ENCODE measurements around the gene OR2J3.
"Not testable (repeated sequence)": the region's sequence is repeated elsewhere in the genome, so short reads cannot be mapped to it uniquely, and the experiment has no call there.

OR2J3 gene

GRCh38 chr6:29107758-29108157, at the start of gene OR2J3:
Gene OR2J3, plus strand, starts transcription at chr6:29108058. Its CDS starts 3,833 bp downstream, at chr6:29111891.
- DNase-seq (ENCODE audit: low spot score), result no peak

DNA sequence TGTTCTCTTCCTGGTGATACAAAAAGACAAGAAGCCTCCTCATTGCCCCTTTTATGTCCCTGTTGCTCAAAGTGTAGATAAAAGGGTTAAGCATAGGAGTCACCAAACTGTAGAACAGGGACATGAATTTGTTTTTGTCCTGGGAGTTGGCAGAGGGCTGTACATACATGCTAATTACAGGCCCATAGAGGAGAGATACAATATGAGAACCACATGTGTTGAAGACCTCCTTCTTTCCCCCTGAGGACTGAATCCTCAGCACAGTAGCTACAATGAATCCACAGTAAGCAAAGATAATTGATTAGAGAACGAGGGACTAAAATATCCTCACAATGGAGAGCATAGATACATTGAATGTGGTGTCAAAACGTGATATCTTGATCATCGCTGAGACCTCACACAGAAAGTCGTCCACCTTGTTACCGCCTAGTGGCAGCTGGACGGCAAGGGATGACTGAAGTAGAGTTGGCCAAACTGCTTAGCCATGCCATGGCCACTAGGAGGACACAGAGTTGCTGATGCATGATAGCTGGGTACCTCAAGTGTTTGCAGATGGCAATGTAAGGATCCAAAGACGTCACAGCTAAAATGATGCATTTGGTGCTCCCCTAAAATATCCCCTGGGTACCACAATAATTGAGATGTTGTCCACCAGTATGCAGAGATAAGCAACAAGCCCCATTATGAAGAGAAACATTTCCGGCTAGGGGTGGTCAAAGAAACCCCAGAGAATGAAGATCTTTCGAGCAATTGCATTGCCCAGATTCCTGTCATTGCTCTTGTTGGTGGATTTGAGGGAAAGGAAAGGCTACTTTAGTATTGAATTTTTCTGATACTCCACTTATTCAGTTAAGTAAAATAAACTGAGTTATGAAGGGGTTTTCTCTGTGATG, 35.8 kb upstream of the OR2J3 start:
- peak; percentile 70 for DNase-seq (ENCODE audit: low spot score)

- no peak for DNase-seq (ENCODE audit: low spot score)
Measured at GRCh38 chr6:29079203-29079602, 28.7 kb upstream of the OR2J3 start.

- no peak for DNase-seq (ENCODE audit: low spot score)
Measured at GRCh38 chr6:29081312-29081711, 26.5 kb upstream of the OR2J3 start.

GRCh38 chr6:29082457-29082856, 25.4 kb upstream of the OR2J3 start:
- DNase-seq (ENCODE audit: low spot score), result no peak

GRCh38 chr6:29087213-29087612, 20.6 kb upstream of the OR2J3 start, which contains the start of gene OR2B3:
Gene OR2B3, minus strand, starts transcription at chr6:29087313. Its CDS starts 65 bp downstream, at chr6:29087248.
- no peak for DNase-seq (ENCODE audit: low spot score)

DNA sequence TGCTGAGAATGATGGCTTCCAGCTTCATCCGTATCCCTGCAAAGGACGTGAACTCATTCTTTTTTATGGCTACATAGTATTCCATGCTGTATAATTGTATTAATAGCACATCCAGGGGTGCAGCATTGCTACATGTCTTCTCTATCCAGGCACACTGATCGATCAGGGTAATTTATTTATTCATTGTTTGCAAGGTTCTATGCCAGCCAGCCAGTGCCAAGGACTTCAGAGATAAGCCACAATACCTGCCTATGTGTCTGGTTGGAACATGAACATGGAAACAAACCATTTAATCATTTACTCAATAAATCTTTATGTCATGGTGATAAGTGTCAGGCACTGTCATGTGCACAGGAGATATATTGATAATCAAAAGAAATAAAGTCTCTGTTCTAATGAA, 14.9 kb upstream of the OR2J3 start:
- no peak for DNase-seq (ENCODE audit: low spot score)

GRCh38 chr6:29097803-29098202, 10.1 kb upstream of the OR2J3 start:
- no peak for DNase-seq (ENCODE audit: low spot score)

DNA sequence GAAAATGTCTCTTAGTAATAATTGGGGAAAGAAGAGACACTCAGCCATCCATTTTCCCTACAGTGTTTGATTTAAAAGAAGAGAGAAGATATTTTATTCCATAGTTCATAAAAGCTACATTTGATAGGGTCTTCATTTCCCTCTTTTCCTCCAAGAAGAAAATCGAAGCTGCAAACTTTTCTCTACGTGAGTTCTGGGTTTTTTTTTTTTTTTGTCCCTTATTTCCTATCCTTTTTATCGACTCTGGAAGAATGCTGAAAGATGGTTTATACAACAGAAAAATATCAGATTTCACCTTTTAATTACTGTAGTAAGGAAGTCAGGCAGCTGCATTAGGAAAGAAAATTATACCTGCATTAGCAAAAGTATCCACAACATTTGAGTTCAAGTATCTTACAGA, 8.7 kb upstream of the OR2J3 start, which contains the start of gene OR2J1:
TSS of gene OR2J1 (plus strand) at position 301 of the 400 bp plus-strand sequence. CDS start 1,453 bp downstream, outside the sequence.
- DNase-seq (ENCODE audit: low spot score), result no peak

- peak; percentile 2 for DNase-seq (ENCODE audit: low spot score)
Measured at GRCh38 chr6:29112135-29112534, 4.3 kb downstream of the OR2J3 start.

DNA sequence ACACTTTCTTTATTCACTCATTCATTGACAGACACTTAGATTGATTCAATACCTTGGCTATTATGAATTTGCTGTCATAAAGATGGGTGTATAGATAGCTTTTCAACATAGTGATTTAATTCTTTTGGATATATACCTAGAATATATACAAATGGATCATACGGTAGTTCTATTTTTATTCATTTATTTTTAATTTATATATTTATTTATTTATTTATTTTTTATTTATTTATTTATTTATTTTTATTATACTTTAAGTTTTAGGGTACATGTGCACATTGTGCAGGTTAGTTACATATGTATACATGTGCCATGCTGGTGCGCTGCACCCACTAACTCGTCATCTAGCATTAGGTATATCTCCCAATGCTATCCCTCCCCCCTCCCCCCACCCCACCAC, 7.1 kb downstream of the OR2J3 start:
- not testable (repeated sequence) for DNase-seq (ENCODE audit: low spot score)

DNA sequence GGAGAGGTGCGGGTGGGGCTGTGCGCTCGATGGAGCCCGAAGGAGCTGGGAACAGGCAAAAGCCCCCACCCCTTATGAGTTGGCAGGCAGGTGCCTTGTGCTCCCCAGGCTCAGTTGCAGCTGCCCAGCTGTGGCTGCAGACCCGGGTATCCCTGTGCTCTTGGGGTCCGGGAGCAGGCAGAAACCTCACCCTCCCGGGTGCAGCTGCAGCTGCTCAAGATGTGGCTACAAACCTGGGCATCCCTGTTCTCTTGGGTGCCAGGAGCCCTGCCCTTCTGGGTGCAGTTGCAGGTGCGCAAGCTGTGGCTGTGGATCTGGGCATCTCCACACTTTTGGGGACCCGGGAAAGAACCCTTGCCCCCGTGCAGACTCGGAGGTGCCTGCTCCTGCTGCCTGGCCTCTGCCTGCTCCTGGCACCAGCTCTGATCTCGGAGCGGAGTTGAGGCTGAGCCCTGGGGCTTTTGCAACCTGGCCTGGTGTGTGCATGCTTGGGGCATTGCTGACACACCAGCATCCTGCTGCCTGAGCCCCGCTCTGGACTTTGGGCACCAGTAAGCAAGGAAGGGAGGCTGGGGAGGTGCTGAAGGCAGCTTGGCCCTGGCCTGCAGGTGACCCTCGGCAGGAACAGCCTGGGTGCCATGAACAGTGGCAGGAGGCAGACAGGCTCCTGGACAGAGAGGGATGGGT, 21.6 kb downstream of the OR2J3 start:
- DNase-seq (ENCODE audit: low spot score), result no peak

- DNase-seq (ENCODE audit: low spot score), result no peak
Measured at GRCh38 chr6:29130644-29131043, 22.8 kb downstream of the OR2J3 start.

GRCh38 chr6:29131691-29132090, 23.8 kb downstream of the OR2J3 start:
- DNase-seq (ENCODE audit: low spot score), result no peak

DNA sequence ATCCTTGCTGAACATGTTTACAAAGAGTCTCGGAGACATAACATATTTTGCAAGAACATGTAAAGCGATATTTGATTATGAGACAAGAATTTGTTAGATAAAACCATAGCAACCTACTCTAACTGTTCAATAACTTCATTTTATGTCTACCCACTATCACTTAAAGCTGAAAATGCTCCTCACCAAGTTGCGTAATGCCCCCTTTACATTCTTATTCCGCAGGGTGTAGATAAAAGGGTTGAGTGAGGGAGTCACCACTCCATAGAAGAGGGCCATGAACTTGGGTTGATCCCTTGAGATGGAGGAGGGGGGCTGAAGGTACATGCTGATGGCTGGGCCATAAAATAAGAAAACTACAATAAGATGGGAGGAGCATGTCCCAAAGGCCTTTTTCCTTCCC, 29.9 kb downstream of the OR2J3 start:
- no peak for DNase-seq (ENCODE audit: low spot score)

GRCh38 chr6:29141606-29142005, 33.7 kb downstream of the OR2J3 start:
- DNase-seq (ENCODE audit: low spot score), result no peak

DNA sequence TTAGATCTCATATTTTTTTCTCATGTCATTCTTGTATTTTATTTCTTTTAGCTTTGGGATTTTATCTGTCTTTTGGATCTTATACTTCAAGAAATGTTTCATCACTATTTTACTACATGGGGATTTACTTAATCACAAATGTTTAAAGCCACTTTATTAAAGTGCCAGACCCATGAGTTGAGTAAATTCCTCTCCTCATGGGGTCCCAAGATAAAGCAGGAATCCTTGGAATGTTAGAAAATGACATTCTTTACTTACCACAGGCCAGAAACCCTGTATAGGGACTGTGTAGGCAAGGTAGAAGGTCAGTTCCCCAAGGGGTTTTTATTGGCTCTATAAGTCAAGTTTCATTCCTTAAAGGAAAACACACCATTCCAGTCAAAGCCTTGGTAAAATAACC, 34.5 kb downstream of the OR2J3 start:
- no peak for DNase-seq (ENCODE audit: low spot score)

GRCh38 chr6:29146179-29146578, 38.3 kb downstream of the OR2J3 start:
- peak; percentile 60 for DNase-seq (ENCODE audit: low spot score)

DNA sequence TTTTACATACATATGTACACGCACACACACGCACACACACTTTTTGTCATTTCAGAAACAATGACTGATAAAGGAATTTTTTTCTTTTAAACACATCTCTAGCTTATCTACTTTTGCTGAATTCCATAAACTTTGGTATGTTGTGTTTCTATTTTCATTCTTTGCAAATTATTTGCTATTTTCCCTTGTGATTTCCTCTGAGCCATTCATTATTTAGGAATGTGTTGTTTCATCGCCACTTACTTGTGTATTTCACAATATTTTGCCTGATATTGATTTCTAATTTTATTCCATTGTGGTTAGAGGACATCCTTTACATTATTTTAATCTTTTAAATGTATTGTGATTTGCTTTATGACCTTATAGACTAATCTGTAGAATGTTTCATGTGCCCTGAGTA, 39.2 kb downstream of the OR2J3 start:
- DNase-seq (ENCODE audit: low spot score), result no peak

- not testable (repeated sequence) for DNase-seq (ENCODE audit: low spot score)
Measured at GRCh38 chr6:29149444-29149843, 41.6 kb downstream of the OR2J3 start.

DNA sequence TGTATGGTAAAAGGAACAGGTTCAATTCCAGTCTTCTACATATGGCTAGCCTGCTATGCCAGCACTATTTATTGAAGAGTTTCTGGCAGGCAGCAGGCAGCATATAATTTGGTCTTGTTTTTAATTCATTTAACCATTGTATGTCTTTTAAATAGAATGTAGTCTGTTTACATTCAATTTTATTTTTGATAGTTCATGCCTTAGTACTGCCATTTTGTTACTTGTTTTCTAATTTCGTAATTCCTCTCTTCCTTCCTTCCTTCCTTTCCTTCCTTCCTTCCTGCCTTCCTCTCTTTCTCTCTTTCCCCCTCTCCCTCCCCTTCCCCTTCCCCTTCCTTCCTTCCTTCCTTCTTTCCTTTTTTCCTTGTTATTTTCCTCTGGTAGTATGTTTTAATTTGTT, 45.2 kb downstream of the OR2J3 start:
- no peak for DNase-seq (ENCODE audit: low spot score)

- not testable (repeated sequence) for DNase-seq (ENCODE audit: low spot score)
Measured at GRCh38 chr6:29155182-29155581, 47.3 kb downstream of the OR2J3 start.

- DNase-seq (ENCODE audit: low spot score), result not testable (repeated sequence)
Measured at GRCh38 chr6:29159922-29160321, 52.1 kb downstream of the OR2J3 start.
